Skeletal muscle satellite cell (primary cell): ENCODE results near the gene GRIA4.

Experiments
- H3K27me3 ChIP-seq: 2 replicates; pipeline ENCODE4 v1.7.0; 2013; ENCODE audit warnings: low read length; ENCODE audit not compliant: control insufficient read depth, insufficient read depth
- H3K36me3 ChIP-seq: 2 replicates; pipeline ENCODE4 v1.7.0; 2013; ENCODE audit warnings: mild to moderate bottlenecking, control low read depth, low read length; ENCODE audit not compliant: insufficient read depth
- H3K4me1 ChIP-seq: 2 replicates; pipeline ENCODE4 v1.7.0; 2013; ENCODE audit warnings: low read length; ENCODE audit not compliant: control insufficient read depth, insufficient read depth
- H3K4me2 ChIP-seq: 2 replicates; pipeline ENCODE4 v1.7.0; 2013; ENCODE audit warnings: mild to moderate bottlenecking, low read length
- H3K4me3 ChIP-seq: 2 replicates; pipeline ENCODE4 v1.7.0; 2013; ENCODE audit warnings: low read length
- H3K9ac ChIP-seq: 2 replicates; pipeline ENCODE4 v1.7.0; 2013; ENCODE audit warnings: mild to moderate bottlenecking, low read depth, low read length, moderate library complexity
- H3K9me3 ChIP-seq: replicated peaks from 2 replicates; pipeline ENCODE4 v1.7.0; 2013; ENCODE audit warnings: mild to moderate bottlenecking, control low read depth, low read length

GRIA4 gene

GRCh38 chr11:105907319-105907718 is 297.4 kb downstream of the GRIA4 start:
- Histone ChIP-seq H3K9ac (no peak overlapping the region), H3K4me3 (no peak overlapping the region), H3K36me3 (no peaks in the 10 kb centered on the region)

GRCh38 chr11:105910095-105910715 is 300.3 kb downstream of the GRIA4 start:
- Histone ChIP-seq H3K9me3 (no peaks in the 10 kb centered on the region), H3K4me2 (no peak overlapping the region), H3K9ac (no peak overlapping the region), H3K36me3 (no peaks in the 10 kb centered on the region), H3K4me1 (peaks cover 4% of the 10 kb centered on the region), H3K4me3 (no peak overlapping the region), H3K27me3 (no peaks in the 10 kb centered on the region)

More at GRCh38 chr11:105907319-105907718, 297.4 kb downstream of the GRIA4 start:
- no peaks in the 10 kb centered on the region for H3K27me3 ChIP-seq
- no peak overlapping the region for H3K4me2 ChIP-seq
- no peaks in the 10 kb centered on the region for H3K9me3 ChIP-seq
- H3K4me1 ChIP-seq = peaks cover 4% of the 10 kb centered on the region

- Histone ChIP-seq H3K4me1 (peaks cover 4% of the 10 kb centered on the region), H3K9me3 (no peaks in the 10 kb centered on the region), H3K4me2 (no peak overlapping the region), H3K27me3 (no peaks in the 10 kb centered on the region), H3K9ac (no peak overlapping the region), H3K36me3 (no peaks in the 10 kb centered on the region), H3K4me3 (no peak overlapping the region)
Measured at GRCh38 chr11:105911454-105911853, 301.6 kb downstream of the GRIA4 start.

- Histone ChIP-seq H3K27me3 (no peaks in the 10 kb centered on the region), H3K9me3 (no peaks in the 10 kb centered on the region), H3K4me3 (no peak overlapping the region)
Measured at GRCh38 chr11:105912666-105913065, 302.8 kb downstream of the GRIA4 start.

GRCh38 chr11:105915021-105915420 is 305.1 kb downstream of the GRIA4 start:
- Histone ChIP-seq H3K4me3 (no peak overlapping the region), H3K27me3 (no peaks in the 10 kb centered on the region), H3K36me3 (no peaks in the 10 kb centered on the region), H3K9ac (no peak overlapping the region), H3K4me2 (no peak overlapping the region), H3K9me3 (no peaks in the 10 kb centered on the region), H3K4me1 (peaks cover 4% of the 10 kb centered on the region)

More at GRCh38 chr11:105912666-105913065, 302.8 kb downstream of the GRIA4 start:
- Histone ChIP-seq H3K4me2 (no peak overlapping the region), H3K9ac (no peak overlapping the region), H3K4me1 (peaks cover 4% of the 10 kb centered on the region), H3K36me3 (no peaks in the 10 kb centered on the region)

GRCh38 chr11:105918039-105918438 is 308.2 kb downstream of the GRIA4 start:
- Histone ChIP-seq H3K36me3 (no peaks in the 10 kb centered on the region), H3K9me3 (no peaks in the 10 kb centered on the region), H3K4me2 (no peak overlapping the region), H3K27me3 (no peaks in the 10 kb centered on the region), H3K4me3 (no peak overlapping the region), H3K4me1 (peaks cover 2% of the 10 kb centered on the region), H3K9ac (no peak overlapping the region)

GRCh38 chr11:105918600-105918999 is 308.7 kb downstream of the GRIA4 start:
- Histone ChIP-seq H3K4me3 (no peak overlapping the region), H3K27me3 (no peaks in the 10 kb centered on the region), H3K36me3 (no peaks in the 10 kb centered on the region), H3K4me1 (peaks cover 8% of the 10 kb centered on the region), H3K9ac (no peak overlapping the region), H3K4me2 (no peak overlapping the region), H3K9me3 (no peaks in the 10 kb centered on the region)

- H3K4me3 ChIP-seq = no peak overlapping the region
- no peaks in the 10 kb centered on the region for H3K27me3 ChIP-seq
- H3K4me2 ChIP-seq = peak overlapping the region; percentile 40
- H3K9me3 ChIP-seq = no peaks in the 10 kb centered on the region
- no peak overlapping the region for H3K9ac ChIP-seq
- H3K4me1 ChIP-seq = peaks cover 8% of the 10 kb centered on the region
- H3K36me3 ChIP-seq = no peaks in the 10 kb centered on the region
Measured at GRCh38 chr11:105923252-105923651, 313.4 kb downstream of the GRIA4 start.

GRCh38 chr11:105923807-105924206 is 313.9 kb downstream of the GRIA4 start:
- Histone ChIP-seq H3K36me3 (no peaks in the 10 kb centered on the region), H3K9me3 (no peaks in the 10 kb centered on the region)

GRCh38 chr11:105929084-105929955 is 319.4 kb downstream of the GRIA4 start:
- no peaks in the 10 kb centered on the region for H3K27me3 ChIP-seq
- H3K4me3 ChIP-seq = no peak overlapping the region
- H3K9ac ChIP-seq = no peak overlapping the region
- H3K4me1 ChIP-seq = peaks cover 5% of the 10 kb centered on the region
- H3K4me2 ChIP-seq = no peak overlapping the region
- no peaks in the 10 kb centered on the region for H3K36me3 ChIP-seq
- H3K9me3 ChIP-seq = no peaks in the 10 kb centered on the region

More at GRCh38 chr11:105923807-105924206, 313.9 kb downstream of the GRIA4 start:
- Histone ChIP-seq H3K4me3 (no peak overlapping the region), H3K9ac (no peak overlapping the region), H3K4me1 (peaks cover 8% of the 10 kb centered on the region), H3K4me2 (peak overlapping the region; percentile 40), H3K27me3 (no peaks in the 10 kb centered on the region)

GRCh38 chr11:105933695-105934094 is 323.8 kb downstream of the GRIA4 start:
- Histone ChIP-seq H3K4me1 (peaks cover 26% of the 10 kb centered on the region), H3K9me3 (no peaks in the 10 kb centered on the region), H3K4me2 (no peak overlapping the region), H3K4me3 (no peak overlapping the region), H3K9ac (no peak overlapping the region), H3K36me3 (no peaks in the 10 kb centered on the region), H3K27me3 (no peaks in the 10 kb centered on the region)
